DMS153 treated with DMSO at 0.1 percent for 48 hours (cell line): ENCODE data around the gene TMEM86B.

Experiments used
- DNase-seq: peaks from one replicate; lab custom pipeline; 2025; ENCODE audit not compliant: unreplicated experiment; lab: John Stamatoyannopoulos, UW

The TMEM86B gene, protein sequence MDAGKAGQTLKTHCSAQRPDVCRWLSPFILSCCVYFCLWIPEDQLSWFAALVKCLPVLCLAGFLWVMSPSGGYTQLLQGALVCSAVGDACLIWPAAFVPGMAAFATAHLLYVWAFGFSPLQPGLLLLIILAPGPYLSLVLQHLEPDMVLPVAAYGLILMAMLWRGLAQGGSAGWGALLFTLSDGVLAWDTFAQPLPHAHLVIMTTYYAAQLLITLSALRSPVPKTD

DNA sequence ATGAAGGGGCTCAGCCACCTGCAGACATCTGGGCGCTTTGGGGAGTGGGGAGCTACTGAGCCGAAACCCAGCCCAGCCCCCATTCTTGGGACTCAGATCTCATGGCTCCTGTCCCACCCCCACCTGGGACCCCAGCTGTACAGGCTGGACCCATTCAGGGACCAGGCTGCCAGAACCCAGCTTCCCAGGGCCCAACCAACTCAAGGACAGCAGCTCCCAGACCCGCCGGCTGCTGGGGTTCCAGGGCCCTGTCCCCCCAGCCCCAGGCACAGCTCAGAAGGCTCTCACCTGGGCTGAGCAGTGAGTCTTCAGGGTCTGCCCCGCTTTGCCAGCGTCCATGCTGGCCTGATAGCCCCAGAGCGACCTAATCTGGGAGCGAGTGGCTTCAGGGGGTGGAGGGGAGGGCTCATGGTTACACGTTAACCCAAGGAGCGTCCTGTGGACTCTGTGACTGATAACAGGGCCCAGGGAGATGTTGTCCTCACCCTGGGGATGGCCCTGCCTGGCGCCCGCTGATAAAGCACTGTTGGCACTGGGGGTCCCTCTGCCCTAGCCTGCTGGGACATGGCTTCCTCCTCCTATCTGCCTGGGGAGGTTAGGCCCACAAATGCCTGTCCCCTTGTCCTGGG, at the start of gene TMEM86B:
TMEM86B (minus strand) TSS at position 361 of the 629 bp plus-strand sequence; CDS start at position 339, 22 bp downstream.
- no peak for DNase-seq

DNA sequence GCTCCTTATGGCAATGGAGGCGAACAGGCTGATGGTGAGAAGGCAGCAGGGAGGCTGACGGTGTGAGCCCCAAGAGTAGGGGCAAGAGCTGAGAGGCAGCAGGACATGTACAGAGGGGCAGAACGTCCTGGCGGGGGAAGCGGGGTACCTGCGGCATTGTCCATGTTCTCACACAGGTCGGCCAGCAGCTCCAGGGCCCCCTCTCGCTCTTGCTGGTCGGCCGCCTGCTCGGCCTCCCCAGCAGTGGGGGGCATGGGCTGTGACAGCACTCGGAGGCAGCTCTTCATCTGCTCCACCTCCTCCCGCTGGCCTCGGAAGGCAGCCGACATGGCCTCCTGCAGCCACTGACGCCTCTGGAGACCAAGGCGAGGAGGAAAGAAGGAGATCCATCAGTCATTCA, 48.9 kb upstream of the TMEM86B start:
- DNase-seq, result no peak

DNA sequence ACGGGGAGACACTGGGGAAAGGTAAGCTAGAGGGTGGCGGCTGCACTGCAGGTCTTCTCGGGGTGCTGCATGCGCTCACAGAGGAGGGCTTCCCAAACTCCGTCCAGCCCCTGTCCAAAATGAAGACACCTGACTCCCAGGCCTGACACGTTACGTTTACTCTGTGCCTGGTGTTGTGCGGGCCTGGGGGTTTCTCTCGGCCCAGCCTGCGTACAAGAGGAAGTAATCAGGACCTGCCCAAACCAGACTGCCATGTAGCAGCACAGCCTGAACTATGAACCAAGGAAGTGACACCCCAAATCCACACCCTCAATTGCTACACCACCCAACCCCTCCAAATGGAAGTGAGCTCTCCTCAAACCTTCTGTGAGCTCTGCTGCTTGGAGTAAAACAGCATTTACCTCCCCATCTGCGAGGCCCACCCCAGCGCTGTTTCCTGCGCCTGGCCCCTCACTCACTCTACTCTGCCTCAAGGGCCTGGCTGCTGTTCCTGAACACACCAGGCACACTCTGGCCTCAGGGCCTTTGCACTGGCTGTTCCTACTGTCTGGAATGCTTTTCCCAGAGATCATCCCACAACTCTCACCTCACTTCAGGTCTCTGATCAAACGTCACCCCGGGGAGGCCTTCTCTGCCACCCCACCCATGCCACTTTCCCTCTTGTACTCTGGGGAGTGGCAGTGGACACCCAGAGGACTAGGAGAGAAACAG, 48.3 kb upstream of the TMEM86B start:
- no peak for DNase-seq

DNA sequence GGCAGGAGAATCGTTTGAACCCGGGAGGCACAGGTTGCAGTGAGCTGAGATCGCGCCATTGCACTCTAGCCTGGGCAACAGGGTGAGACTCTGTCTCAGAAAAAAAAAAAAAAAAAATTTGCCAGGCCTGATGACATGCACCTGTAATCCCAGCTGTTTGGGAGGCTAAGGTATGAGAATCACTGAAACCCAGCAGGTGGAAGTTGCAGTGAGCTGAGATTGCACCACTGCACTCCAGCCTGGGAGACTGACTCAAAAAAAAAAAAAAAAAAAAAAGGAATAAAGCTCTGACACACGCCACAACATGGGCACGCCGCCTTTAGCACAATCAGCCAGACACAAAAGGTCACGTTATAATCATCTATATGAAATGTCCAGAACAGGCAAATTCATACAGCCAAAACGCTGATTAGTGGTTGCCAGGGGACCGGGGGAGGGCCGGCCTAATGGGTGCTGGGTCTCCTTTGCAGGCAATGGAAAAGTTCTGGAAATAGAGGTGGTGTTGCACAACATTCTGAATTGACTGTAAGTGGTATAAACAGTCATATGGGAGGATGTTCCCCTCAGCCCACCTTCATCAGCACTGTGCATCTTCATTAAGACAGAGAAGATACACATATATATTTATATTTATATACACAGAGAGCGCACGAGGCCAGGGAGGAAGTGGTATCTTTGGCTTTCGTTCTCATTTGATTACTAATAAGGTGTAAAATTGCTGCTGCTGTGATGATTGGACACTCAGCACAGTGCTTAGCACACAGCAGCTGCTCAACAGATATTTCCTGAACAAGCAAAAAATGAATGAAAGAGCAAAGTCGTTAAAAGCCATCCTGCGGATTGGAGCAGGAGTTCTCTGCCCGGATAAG, 47.5 kb upstream of the TMEM86B start:
- no peak for DNase-seq

DNA sequence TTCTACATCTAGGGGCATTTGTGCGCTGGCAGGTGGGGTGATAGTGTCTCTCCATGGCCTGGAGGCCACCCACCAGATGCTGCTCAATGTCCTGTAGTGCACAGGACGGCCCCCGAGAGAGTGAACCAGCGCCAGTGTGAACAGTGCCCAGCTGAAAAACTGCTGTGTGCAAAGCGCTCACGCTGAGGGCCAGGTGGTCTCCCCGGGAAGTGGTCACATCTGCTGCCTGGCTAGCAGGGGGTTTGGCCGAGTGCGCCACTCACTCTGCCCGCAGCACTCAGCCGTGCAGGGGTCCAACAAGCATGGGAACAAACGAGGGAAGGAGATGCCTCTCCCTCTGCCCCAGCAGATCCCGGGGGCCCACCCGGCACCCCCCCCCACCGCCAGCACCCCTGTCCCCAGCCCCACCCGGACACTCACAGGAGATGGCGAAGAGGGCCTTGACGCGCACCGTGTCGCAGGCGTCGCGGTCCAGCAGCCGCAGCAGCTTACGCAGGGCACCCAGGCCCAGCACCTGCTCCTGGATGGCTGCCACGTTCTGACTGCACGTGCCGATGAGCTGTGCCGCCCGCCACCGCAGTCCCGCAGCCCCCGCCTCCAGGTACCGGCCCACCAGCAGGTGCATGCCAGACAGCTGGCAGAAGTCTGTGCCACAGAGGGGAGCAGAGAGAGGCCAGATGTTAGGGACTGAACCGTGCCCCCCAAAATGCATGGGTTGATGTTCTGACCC, 45.6 kb upstream of the TMEM86B start:
- no peak for DNase-seq

DNA sequence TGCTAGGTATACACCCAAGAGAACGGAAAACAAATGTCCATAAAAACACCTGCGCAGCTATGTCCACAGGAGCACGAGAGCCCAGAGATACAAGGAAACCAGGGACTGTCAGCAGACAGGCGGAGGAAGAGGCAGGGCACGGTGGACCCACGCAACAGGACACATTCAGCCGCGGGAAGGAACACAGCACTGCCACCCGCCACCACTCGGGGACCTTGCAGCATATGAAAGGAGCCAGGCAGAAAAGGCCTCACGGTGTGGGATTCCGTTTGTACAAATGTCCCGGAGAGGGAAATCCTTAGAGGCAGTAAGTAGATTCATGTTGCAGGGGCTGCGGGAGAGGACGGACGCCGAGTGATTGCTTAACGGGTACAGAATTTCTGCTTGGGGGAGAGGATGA, 43.6 kb upstream of the TMEM86B start:
- DNase-seq, result no peak

DNA sequence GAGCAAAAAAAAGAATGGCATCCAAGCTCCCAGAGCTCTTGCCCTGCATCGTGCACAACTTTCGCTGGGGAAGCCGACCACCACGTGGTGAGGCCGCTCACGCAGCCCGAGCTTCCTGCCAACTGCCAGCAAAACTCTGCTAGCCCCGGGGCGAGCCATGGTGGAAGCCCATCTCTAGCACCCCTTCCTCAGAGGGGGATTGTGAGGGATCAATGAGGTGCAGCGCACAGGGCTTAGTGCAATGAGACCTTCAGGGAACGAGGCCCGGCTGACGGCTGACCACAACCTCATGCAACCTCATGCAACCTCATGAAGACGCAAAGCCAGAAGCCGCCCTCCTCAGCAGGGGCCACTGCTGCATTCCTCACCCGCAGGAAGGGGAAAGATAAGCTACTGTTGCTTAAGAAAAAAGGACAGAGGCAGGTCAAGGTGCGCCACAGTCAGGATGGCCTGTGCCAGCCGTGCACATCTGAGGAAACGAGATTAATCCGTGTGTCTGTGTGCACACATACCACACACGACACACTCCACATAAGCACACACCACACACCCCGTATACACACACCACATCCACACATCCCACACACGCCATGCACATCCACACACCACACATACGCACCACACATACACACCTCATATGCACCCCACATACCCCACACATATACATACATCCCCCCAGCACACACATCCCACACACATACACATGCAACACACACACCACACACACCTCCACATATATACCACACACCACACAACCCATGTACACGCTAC, 41.8 kb upstream of the TMEM86B start:
- DNase-seq, result no peak

DNA sequence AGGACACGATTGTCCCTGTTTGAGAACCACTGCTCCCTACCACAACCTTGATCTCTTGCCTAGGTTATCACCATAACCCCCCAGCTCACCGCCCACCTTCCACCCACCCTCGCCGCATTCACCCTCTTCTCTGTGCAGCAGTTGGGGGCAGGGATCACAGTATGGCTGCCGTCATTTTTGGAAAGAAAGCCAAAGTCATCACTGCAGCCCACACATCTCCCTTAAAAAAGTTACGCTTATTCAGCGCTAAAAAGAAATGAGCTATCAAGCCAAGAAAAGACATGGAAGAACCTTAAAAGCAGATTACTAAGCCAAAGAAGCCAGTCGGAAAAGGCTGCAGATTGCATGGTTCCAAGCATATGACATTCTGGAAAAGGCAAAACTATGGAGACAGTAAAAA, 40.7 kb upstream of the TMEM86B start:
- DNase-seq, result no peak

DNA sequence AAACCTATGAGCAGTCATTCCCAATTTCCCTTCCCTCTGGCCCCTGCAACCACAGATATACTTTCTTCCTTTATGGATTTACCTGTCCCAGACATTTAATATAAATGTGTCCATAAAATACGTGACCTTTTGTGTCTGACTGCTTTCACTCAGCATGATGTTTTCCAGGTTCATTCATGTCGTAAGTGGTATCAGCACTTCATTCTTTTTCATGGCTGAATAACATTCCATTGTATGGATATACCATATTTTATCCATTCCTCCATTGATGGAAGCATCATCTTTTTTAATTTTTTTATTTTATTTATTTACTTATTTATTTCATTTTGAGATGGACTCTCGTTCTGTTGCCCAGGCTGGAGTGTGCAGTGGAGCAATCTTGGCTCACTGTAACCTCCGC, 38.3 kb upstream of the TMEM86B start:
- DNase-seq, result no peak

DNA sequence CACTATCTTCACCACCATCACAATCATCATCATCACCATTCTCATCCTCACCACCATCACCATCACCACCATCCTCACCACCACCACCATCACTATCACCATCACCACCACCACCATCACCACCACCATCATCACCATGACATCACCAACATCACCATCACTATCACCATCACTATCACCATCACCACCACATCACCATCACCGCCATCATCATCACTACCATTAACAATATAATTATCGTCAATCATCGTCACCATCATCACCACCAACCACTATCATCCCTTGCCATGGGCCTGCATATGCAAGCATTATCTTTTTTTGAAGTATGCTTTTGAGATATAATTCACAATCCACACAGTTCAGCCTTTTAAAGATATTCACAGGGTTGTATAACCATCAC, 37.8 kb upstream of the TMEM86B start:
- DNase-seq, result no peak

DNA sequence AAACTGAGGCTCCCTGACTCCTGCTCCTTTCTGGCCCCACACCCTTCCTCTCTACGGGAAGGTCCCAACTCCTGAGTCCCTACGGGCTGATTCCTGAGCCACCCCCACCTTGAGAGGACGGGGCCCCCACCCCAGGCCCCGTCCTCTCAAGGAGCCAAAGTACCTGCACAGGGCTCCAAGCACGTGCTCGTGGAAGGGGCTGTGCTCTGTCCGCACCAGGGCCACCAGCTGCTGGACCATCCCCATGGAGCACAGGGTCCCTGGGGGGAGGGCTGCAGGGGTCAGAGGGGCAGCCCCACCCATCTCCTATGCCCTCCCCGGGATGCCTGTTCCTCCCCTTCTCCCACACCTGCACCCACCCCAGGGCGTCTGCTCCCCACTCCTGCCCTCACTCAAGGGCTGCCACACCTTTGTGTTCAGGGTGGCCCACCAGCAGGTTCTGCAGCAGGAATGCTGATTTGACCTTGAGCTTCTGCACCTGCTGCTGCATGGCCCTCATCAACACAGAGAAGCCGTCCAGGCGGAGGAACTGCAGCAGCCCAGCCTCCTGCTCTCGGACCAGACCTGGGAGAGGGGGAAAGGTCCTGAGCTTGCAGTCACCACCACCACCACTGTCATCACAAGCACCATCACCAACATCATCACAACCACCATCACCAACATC, 37.3 kb upstream of the TMEM86B start:
- DNase-seq, result no peak

DNA sequence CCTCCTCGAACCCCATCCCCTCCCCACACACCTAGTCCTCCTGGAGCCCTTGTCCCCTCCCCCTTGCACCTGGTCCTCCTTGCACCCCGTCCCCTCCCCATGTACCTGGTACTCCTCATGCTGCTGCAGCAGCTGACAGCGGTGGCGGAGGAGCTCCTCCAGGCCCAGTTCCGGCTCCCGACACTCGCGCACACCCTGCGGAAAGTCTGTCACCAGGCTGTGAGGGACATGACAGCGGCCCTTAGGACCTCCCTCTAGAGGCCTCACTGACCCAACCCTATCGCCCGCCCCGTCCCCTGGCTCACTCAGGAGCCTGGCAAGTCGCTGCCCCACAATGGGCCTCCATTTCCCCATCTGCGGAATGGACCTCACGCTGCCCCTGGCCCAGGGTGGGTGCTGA, 36.6 kb upstream of the TMEM86B start:
- DNase-seq, result no peak

DNA sequence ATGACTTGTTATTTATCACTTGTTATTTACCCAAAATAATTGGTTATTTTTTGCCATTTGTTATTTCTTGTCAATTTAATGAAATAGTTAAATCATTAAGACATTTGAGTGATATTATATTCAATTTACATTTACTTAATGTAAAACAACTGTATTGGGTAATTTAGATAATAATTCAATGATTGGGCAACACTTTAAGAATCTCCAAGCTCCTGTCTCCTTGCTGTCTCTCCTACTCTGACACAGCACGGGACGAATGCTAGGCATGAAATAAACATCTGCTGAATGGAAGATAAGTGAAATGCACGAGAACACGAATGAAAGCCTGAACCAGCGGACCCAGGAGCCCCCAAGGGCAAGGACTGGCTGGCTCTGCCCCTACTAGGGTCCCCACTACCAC, 36.0 kb upstream of the TMEM86B start:
- DNase-seq, result no peak

DNA sequence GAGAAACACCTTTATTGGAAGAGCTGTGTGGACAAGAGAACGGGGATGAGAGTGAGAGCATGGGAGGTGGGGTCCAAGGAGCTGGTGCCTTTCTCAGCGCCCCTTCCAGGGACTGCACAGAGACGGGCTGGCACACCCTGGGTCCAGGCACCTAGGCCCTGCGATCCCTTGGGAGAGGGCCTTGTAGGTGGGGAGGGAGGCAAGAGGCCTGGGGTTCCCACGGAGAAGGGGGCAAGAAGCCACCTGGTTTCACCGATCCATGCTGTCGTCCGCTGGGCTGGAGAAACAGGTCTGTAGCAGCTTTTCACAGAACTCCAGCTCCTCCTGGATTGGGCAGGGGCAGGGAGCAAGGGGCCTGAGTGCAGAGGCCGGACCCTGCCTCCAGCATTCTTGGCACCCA, 33.8 kb upstream of the TMEM86B start:
- DNase-seq, result no peak

DNA sequence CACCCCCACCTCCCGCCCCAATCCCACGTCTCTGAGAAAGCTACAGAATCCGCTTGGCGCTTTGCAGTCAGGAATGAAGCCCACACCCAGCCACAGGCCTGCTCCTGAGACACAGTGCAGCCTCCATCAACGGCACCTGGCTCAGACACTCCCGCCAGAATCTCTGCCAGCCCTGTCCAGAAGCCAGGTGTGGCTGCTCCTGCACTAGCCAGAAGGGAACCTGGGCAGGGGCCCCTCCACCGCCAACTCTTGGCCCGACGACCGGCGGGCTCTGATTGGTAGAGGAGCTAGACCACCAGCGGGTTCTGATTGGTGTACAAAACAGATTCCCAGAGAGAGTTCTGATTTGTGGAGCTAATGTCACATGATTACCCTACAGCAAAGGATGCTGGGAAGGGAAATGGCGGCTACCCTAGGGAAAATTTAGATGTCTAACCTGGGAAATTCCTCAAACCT, 33.1 kb upstream of the TMEM86B start:
- DNase-seq, result no peak

DNA sequence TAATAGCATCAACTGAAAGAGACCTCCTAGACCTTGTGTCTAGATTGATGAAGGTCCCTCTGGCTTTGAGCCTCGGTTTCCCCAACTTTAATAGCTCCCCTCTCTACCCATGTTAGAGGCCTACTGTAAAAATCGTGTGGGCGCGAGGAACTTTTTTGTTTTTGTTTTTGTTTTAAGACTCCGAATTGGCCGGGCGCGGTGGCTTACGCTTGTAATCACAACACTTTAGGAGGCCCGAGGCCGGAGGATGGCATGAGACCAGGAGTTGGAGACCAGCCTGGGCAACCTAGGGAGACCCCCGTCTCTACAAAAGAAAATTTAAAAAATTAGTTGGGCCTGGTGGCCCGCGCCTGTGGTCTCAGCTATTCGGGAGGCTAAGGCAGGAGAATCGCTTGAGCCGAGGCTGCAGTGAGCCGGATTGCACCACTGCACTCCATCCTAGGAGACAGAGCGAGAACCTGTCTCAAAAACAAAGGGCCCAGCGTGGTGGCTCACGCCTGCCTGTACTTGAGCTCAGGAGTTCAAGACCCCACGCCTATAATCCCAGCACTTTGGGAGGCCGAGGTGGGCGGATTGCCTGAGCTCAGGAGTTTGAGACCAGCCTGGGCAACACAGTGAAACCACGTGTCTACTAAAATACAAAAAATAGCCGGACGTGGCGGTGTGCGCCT, 31.1 kb upstream of the TMEM86B start:
- DNase-seq, result no peak

DNA sequence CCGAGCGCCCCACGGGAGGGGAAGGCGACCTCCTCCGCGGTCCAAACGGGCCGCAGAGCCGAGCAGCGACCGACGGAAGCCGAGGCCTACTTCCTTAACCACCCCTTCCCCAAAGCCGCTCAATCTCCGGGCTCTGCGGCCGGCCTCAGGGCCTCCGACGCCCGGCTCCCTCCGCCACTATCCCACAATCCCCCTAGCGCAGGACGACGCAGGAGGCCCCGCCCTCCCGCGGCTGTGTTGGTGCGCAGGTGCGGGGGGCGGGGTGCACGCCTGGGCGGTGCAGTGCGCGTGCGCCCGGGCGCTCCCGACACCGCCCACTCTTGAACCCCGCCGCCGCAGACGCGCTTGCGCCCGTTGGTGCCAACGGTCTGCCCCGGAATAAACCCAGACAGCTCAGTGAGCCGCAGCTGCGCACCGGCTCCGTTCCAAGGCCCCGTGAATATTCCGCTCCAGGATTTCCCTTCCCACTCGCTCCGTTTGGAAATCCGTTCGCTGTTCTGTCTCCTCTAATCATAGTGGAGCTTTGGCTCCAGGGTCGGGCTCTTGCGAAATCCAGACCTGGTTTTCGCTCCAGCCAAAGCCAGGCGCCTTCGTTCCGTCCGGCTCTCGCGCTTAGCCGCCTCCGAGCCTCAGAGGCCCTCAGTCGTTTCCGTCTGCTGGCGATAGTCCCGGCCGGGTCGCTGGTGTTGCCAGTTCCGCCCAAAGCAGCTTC, 30.4 kb upstream of the TMEM86B start, which contains the start of gene PPP6R1:
PPP6R1 (minus strand) TSS at position 190 of the 712 bp plus-strand sequence. CDS start 11,914 bp downstream, outside the sequence.
- DNase-seq, result peak; percentile 96

DNA sequence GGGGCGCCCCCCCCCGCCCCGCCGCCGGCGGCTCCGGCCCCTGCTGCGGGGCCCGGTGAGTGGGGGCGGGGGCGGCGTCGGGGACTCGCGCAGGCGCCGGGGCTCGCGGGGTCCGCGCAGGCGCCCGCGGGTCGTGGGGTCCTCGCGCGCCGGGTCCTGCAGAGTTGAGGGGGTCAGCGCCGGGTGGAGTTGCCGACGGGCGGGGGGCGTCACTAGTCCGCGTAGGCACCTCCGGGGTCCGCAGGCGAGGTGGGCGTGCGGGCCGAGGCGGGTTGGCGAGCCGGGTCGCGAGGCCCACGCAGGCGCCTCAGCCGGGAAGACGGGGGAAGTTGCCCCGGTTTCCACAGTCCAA, 29.9 kb upstream of the TMEM86B start:
- DNase-seq, result no peak
